GM18498 (cell line): Measurements from ENCODE around the gene HADHB.
A peak's percentile ranks its signal among the peaks of the same experiment; 100 is the strongest.
"Not testable (repeated sequence)": the region's sequence is repeated elsewhere in the genome, so short reads cannot be mapped to it uniquely, and the experiment has no call there.

ENCODE experiments used
- ATAC-seq: cut with Tn5 transposase; IDR thresholded peaks from one replicate; pipeline ENCODE4 v1.9.1; 2021; ENCODE audit warnings: mild to moderate bottlenecking, moderate library complexity; ENCODE audit not compliant: unreplicated experiment

The HADHB gene

DNA sequence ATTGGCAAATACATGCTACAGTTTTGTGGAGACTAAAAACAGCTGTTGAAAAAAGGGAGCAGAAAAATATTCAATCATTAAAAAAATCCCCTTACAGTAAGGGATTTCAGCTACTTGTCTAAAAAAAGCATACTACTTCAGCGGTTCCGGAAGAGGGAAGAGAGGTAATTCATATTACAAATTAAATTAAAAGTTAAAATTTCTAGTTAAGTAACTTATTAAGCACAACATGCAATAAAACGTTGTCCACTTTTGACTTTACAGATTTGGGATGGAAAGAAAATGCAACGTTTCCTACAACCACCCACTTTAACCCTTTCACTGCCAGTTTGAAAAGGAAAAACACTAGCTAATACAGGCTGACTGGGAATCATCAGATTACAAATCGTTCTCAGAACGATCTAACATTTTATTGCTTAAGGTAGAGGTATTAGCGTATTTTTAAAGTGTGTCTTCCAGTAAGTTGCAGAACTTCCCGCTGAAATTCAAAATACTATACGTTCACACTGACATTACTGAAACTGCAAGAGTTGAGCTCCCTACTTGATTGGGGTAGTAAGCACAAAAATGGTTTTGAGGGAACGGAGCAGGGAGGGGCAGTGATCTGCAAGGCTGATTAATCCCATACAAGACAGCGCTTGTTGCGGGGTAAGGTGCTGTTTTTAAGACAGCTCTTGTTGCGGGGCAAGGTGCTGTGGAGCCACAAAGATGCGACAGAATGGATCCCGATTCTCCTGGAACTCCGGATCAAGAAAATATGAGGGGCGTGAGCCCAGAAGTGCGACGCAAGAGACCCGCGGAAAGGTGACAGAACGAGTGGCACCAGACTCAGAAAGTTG lies 1.1 kb upstream of the HADHB start:
- ATAC-seq, result no peak

DNA sequence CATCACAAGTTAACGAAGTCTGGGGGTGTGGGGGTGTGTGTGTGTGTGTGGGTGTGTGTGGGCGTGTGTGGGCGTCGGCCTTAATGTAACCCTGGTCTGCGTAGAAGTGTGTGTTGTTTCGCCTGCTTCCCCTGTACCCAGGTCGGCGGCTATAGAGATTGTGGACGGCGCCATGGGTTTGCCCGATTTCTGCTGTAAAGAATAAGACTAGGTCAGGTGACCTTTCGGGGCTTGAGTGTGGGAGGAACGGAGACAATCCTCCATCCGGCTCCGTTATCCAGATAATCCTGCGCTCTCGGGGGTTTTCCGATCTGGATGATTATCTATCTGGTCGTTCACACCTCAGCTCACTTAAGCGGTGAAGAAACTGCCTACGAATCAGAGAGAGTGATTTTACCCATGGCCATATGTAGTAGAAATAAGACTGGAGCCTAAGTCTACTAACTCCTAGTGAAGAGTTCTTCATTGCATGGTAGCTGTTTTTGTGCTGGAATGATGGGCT lies 543 bp downstream of the HADHB start:
- ATAC-seq, result peak; percentile 18

DNA sequence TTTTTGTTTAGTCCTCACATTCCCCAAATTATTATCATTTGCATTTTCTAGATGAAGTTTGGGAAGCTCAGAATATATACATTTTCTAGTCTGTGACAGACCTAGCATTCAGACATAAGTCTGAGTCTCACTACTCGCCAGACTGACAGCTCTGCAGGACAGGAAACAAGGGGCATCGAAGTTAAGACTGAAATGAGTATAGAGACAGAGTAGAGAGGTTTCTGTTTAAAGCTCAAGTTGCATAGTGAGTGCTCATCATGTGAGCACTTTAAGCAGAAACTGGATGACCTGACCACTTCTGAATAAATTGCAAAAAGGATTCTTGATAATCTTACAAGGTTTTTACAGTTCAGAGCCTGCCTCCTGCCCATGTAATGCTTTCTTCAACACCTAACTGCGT lies 1.1 kb downstream of the HADHB start:
- peak; percentile 46 for ATAC-seq

DNA sequence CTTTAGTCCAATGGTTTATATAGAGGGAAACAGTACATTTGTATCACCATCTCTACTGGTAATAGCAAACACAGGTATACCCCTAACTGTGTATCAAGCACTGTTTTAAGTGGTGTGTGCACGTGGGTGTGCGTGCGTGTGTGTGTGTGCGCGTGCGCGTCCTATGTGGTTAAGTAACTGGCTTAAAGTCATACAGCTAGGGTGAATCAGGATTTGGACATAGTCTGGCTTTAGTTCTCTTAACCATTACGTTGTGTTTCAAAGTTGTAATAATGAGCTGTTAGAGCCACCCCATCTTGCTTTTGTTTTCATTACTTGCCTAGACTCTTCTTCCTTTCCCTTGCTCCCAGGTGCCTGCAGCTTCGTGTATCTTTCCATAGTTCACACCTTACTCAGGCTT lies 2.1 kb downstream of the HADHB start:
- ATAC-seq, result no peak

DNA sequence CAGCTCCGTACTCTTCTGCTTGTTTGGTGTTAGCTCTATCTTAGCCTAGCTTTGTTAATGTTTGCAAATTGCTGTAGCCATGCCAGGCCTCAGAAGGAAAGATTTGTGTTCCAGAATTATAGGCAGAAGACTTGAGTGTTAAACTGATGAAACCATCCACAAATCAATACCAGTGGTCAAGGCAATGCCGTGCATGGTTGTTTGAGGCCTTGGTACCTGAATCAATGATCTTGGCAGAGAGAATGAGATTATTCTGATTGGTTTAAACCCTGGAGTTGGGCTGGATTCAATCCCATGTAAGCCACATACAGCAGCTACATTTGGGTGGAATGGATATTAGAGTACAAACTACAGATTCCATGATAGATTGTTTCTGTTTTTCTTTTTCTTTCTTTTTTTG lies 4.9 kb downstream of the HADHB start:
- ATAC-seq, result no peak

DNA sequence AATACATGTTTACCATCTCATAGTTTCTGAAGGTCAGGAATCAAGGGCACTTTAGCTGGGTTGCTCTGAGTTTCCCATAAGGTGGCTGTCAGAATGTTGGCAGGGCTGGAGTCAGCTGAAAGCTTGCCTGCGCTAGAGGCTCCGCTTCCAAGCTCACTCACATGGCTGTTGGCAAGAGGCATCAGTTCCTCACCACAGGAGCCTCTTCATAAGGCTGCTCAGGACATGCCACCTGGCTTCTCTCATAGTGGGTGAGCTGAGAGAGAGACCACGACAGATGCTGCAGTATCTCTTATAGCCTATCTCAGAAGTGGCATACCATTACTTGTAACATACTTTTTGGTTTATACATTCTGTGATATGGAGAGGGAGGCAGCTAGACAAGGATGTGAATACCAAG lies 7.2 kb downstream of the HADHB start:
- ATAC-seq, result no peak

DNA sequence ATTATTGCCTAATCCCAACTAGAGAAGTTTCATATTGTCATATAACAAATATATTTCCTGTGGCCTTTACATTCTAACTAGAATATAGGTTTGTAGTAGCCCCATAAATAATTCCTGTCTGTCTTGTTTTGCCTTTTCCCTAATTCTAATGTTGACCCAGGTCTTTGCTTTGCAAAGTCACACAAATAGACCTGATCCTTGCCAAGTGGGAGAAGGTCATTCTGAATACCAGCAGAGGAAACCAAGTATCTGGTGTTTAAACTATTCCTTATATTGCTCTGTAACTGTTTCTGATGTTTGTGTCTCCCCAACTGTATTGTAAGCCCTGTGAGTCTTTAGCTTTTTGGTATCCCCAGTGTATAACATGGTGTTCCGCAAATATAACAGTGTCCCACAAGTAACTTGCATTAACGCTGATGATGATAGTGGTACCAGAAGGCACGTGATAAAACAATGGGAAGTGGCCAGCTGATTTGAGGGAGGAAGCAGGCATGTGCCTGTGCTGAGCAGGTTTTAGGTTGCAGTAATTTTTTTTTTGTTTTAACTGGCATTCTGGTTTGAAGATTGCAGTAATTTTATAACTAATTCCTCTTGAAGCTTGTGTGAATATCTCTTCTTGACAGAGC lies 11.1 kb downstream of the HADHB start:
- ATAC-seq, result no peak

DNA sequence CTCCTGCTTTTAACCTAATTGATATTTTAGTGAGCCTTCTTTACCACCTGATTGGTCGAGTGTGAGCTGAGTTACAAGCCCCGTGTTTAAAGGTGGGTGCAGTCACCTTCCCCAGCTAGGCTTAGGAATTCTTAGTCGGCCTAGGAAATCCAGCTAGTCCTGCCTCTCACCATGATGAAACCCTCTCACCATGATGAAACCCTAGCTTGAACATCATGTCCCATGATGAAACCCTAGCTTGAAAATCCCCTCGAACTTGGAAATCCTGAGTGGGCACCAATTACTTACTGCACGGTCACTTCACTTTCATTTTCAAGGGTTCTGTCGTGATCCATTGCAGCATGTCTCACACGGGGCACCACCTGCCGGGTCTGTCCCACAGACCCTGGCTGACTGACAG lies 14.1 kb downstream of the HADHB start:
- ATAC-seq, result not testable (repeated sequence)

DNA sequence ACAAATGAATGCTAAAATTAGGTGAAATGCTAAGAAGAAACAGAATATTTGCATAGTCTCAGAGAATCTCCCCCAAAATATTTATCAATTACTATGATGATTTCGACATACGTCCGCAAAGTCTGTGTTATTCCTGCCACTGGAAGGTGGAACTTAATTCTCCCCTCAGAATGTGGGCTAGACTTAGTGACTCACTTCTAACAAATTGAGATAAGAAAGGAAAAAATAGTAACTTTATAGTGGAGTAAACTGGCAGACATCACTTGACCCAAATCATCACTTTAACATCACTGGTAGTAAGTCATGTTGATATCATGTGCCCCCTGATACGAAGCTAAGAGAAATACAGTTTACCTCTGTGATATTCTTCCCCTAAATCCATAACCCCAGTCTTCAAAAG lies 23.5 kb downstream of the HADHB start:
- ATAC-seq, result no peak

DNA sequence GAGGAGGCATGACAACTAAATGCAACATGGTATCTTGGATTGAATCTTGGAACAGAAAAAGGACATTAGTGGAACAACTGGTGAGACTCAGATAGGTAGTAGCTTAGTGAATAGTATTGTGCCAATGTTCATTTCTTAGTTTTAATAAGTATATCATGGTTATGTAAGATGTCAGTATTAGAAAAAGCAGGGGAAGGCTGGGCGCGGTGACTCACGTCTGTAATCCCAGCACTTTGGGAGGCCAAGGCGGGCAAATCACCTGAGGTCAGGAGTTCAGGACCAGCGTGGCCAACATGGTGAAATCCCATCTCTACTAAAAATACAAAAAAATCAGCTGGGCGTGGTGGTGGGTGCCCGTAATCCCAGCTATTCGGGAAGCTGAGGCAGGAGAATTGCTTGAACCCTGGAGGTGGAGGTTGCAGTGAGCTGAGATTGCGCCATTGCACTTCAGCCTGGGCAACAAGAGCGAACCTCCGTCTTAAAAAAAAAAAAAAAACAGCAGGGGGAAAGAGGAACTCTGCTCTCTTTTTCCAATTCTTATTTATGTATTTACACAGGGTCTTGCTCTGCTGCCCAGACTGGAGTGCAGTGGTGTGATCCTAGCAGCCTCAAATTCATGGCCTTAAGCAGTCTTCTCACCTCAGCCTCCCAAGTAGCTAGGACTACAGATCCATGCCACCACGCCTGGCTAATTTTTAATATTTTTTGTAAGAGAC lies 24.1 kb downstream of the HADHB start:
- not testable (repeated sequence) for ATAC-seq

DNA sequence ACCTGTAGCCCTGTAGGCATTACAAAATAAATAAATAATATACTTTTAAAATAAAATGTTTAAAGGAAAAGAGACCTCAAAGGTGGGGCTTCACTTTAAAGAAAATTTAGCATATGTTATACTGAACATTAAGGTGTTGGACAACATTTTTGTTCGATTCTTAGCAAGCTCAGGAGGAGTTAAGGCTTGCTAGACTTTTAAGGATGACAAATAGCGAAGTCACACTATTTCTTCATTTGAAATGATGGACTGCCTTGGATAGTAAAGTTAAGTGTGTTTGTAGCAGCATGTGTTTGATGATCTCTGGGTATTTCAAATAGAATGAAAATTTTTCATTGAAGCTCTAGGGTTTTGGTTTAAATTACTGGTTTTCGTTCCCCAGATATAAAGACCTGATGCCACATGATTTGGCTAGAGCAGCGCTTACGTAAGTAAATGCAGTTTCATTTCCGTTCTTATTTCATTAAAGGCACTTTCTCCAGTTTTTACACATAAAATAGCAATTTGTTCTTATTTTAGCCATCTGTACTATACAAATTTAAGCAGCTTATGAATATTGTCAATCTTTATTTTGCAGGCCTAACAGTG lies 24.9 kb downstream of the HADHB start:
- ATAC-seq, result no peak

DNA sequence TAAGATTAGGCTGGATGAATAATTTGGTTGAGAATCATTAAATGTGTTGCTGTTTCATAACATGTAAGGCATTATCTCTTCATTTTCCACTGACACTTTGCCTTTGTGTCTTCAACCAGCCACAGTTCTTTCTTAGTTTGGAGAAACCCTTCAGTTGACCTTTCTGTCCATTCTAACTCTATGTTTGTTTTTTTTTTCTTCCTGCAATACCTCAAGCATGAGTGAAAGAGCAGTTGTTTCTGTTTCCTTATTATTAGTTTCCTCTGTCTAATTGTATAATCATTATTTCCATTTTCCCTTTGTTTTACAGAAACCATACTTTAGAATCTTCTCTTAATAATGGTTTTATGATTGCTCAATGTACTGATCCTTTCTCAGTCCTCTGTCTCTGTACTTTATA lies 25.6 kb downstream of the HADHB start:
- ATAC-seq, result no peak

DNA sequence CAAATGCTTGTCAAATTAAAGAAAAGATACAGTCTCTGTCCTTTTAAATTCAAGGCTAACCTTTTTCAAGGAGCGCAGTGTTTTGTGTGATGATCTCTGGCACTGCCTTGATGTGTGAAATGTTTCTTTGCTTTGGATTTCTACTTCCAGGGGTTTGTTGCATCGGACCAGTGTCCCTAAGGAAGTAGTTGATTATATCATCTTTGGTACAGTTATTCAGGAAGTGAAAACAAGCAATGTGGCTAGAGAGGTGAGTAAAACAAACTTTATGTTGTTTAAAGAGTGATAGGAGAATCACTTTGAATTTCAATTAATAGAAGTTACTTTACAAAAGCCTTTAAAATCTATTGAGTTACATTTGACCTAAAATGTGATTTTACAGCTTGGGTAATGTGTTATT lies 28.8 kb downstream of the HADHB start:
- no peak for ATAC-seq

DNA sequence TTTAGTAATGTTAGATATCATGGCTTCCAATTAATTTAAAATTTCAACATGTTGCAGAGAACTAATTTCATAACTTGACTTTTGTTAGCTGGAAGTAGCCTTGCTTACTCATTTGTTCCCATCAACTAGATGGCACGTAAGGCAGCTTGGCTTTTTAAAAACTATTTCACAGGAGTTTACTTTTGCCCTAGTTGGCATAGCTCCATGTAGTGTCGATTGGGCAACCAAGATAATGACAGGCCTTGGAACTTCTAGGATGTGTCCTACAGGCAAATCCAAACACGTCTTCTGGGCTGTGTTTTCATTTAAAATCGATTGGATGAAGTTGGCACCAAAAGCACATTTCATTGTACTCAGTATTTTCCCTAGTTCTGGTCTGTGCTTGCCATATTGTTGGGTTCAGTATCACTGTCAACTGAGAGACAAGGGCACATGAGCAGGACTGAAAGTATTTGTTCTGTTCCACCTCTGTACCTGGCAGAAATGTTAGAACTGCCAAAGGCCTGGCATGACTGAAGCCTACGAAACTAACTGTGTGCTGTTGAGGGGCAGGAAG lies 29.4 kb downstream of the HADHB start:
- no peak for ATAC-seq

DNA sequence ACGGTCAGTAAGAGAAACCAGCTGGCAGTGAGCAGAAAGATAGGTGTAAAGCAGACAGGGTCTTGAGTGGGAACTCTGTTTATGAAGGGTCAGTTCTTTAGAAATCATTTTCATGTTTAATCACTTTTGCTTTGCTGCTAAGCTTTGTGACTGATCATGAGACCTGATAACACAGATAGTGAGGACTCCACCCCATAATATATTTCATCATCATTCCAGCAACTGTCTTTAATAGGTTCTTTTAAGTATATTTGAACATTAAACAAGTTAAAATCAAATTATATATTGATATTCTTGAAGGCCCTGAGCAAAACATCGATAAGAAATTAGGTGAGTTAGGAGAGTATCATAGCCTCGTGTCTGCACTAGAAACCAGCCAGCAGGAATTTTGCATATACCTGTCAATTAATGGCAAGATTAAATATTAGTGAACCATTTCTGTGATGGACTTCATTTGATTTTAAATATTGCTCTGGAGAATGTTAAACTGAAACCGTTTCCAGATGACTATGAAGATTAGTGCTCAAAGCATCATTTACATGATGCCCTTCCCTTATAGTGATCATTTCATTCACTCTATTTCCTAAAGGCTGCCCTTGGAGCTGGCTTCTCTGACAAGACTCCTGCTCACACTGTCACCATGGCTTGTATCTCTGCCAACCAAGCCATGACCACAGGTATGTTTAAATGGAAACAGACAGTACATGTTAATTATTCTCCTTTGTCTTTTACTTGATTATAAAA lies 31.9 kb downstream of the HADHB start:
- ATAC-seq, result no peak

DNA sequence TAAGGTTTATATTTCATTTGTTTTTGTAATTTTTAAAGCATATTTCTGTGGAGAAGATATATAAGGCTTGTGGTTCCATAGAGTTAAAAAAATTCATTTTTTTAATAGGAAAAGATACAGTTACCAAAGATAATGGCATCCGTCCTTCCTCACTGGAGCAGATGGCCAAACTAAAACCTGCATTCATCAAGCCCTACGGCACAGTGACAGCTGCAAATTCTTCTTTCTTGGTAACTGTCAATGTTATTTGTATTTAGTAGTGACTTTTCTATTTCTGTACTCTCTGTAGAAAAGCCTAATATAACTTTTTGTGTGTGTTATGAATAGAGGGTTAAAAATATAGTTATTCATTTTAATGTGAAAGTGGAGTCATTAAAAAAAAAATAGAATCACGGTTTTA lies 35.1 kb downstream of the HADHB start:
- no peak for ATAC-seq

DNA sequence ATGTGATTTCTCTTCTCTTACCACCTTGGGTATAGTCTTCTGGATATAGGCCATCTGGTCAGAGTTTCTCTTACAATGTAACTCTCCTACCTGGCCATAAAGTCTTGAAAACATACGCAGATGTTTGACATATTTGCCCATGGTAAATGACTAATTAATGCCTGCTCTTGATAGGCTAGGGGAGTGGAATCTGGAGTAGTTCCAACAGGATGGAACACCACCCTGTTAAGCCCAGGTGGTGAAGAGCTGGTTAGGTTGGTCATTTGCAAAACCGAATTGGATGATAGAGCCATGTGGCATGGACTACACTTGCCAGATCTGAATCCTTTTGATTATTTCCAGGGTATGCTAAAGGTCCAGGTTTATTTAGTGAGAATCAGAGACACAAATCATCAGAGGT lies 36.5 kb downstream of the HADHB start:
- ATAC-seq, result no peak

DNA sequence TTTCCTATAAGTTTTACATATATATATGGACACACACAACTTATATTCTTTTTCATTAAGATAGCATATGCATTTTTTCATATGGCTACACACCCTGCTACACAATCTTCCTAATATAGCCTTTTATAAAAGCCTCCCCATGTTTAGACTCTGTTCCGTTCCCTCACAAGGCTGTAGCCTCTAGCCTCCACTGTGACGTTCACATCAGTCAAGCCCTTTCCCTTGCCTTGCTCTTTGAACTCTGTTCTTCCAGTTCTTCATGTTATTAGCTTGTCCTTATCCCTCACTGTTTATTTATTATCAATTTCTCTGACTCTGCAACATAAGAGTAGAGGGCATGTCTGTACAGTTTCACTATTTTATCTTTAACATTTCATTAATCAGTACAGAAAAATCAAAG lies 38.9 kb downstream of the HADHB start:
- no peak for ATAC-seq

DNA sequence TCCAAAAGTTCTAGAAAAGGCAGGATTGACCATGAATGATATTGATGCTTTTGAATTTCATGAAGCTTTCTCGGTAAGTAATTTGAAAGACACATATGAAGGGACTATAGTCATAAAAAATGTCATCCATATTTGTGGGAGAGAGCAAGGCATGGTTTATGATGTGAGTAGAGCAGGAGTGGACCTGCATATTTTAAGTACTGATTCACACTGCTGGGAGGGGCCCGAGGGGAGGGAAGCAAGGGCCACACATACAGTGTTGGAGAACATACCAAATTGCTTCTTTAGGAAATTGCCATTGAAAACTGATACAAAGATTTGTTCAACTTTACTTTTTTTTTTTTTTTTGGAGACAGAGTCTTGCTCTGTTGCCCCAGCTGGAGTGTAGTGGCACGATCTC lies 39.4 kb downstream of the HADHB start:
- ATAC-seq, result no peak

DNA sequence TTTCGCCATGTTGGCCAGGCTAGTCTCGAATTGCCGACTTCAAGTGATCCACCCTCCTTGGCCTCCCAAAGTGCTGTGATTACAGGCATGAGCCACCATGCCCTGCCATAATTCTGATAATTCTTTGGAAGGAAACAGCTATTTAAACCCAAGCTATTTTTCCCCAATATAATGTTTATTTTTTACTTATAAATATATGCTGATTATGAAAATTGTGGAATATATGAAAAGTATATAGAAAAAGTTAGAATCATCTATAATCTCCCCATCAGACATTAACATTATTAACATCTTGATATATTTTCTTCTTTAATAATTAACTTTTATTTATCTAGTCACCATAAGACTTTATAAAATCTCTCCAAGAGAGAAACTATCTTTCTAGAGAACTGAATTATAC lies 41.2 kb downstream of the HADHB start:
- no peak for ATAC-seq
